ENCODE results near the gene CRYGN.

DNA sequence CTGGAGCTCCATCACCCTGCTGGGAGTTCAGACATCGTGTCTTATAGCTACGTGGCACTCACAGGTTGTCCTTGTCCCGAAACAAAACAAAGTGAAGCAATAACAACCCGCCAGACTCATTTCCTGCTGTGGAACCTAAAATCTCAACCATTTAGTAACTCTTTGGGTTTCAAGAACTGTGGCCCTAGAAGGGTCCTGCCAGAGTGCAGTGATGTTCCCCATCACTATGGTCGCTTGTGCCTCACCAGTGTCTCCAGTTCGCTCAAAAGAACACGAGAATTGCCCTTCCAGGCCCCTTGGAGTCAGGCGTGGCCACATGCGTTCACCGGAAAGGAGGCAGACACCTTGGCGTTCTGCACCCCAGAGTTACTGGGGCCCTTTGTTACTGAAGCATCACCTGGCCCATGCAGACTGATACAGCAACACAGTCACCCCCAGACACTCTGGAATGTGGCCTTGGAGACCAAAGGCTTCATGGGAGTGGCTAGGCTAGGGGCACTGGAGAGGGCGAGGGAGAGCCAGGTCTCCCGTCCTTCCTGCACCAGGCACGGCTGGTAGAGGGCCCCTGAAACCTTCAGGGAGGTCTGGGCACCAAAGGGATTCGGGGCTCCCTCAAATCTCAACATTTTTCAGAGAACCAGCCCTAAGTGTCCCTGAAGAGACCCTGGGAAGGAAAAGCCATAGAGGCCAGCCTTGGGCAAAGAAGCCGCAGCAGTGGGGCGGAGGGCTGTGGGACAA, 908 bp downstream of the CRYGN start:
- TF ChIP-seq, protein P1, sequence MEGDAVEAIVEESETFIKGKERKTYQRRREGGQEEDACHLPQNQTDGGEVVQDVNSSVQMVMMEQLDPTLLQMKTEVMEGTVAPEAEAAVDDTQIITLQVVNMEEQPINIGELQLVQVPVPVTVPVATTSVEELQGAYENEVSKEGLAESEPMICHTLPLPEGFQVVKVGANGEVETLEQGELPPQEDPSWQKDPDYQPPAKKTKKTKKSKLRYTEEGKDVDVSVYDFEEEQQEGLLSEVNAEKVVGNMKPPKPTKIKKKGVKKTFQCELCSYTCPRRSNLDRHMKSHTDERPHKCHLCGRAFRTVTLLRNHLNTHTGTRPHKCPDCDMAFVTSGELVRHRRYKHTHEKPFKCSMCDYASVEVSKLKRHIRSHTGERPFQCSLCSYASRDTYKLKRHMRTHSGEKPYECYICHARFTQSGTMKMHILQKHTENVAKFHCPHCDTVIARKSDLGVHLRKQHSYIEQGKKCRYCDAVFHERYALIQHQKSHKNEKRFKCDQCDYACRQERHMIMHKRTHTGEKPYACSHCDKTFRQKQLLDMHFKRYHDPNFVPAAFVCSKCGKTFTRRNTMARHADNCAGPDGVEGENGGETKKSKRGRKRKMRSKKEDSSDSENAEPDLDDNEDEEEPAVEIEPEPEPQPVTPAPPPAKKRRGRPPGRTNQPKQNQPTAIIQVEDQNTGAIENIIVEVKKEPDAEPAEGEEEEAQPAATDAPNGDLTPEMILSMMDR (IDR thresholded peaks at IDR 0.05): no peak
- TF ChIP-seq EP300 (IDR thresholded peaks at IDR 0.05): no peak

Data from stomach (tissue), 4 donors.